Measurements from ENCODE around the gene TMEM87A.

Gene TMEM87A

GRCh38 chr15:42199126-42199525 lies 74.1 kb downstream of the TMEM87A start:
- DNase-seq = no peak

DNA sequence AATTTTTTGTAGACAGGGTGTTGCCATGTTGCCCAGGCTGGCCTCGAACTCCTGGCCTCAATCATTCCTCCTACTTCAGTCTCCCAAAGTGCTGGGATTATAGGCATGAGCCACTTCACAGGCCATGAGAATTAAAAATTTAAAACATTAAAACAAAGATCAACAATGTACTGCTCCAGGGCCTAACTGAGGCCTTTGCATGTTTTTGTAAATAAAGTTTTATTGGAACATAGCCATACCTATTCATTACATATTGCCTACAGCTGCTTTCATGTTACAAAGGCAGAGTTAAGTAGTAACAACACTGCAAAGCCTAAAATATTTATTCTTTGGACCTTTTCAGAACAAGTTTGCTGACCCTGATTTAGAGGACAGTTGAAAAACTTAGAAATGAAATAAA lies 74.7 kb downstream of the TMEM87A start:
- DNase-seq = no peak

DNA sequence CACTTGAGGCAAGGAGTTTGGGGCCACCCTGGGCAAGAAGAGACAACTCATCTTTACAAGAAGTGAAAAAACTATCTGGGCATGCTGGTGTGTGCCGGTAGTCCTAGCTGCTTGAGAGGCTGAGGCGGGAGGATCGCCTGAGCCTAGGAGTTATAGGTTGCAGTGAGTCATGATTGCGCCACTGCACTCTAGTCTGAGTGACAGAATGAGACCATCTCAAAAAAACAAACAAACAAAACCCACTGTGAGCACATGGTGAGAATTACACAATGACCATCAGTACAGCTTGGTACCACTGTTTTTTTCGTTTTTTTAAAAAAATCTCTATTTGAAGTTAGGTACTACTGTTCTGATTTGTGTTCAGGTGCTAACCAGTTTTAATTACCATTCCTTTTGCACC lies 78.7 kb downstream of the TMEM87A start:
- no peak for DNase-seq

GRCh38 chr15:42193383-42193782 lies 79.8 kb downstream of the TMEM87A start:
- DNase-seq = no peak

DNA sequence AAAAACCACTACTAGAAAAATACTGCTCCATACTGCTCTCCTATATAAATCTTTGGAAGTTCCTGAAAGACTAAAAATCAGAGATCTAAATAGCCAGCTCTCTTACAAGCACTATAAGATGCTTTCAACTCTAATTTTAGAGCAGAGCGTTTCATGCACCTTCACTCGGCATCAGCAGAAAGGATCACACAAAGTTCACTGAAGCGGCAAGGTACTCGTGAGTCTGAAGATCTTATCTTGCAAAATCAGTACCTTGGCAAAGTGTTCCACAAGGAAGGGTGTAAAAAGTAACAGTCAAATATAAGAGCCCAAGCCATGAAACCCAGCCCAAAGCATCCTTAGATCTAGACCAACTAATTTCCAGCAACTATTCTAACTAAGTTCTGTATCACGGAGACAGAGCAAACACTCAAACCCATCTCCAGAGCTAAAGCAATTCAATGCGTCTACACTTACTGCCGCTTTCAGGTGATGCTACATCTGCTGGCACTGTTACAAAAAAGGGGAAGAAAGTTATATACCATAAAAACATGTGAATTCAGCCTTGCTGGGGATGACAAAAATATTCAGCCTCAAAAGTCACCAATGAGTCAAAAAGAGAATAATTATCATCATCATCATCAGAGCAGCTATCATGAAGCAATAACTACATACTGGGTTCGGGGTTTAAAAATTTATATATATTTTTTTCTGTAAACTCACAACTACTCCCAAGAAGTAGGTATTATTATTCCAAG lies 81.5 kb downstream of the TMEM87A start:
- DNase-seq = no peak

GRCh38 chr15:42190370-42190769 lies 82.9 kb downstream of the TMEM87A start:
- DNase-seq = no peak

DNA sequence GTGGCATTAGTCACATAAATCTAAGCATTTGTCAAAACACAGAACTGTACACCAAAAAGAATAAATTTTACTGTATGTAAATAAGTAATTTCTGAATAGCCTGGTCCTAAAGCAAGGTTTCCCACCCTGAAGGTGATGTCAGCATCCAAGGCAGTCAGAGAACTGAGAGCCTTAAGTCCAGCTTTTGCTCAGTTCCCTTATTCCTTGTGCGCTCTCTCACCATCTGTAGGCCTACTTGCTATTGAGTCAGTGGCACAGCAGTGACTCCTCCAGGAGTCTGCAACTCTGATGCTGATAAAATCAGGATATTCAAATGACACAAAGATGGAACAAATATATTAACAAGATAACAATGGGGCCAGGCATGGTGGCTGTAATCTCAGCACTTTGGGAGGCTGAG lies 87.4 kb downstream of the TMEM87A start:
- DNase-seq = no peak

- no peak for DNase-seq
Measured at GRCh38 chr15:42184736-42185135, 88.5 kb downstream of the TMEM87A start.

- no peak for DNase-seq
Measured at GRCh38 chr15:42184296-42184695, 88.9 kb downstream of the TMEM87A start.

DNA sequence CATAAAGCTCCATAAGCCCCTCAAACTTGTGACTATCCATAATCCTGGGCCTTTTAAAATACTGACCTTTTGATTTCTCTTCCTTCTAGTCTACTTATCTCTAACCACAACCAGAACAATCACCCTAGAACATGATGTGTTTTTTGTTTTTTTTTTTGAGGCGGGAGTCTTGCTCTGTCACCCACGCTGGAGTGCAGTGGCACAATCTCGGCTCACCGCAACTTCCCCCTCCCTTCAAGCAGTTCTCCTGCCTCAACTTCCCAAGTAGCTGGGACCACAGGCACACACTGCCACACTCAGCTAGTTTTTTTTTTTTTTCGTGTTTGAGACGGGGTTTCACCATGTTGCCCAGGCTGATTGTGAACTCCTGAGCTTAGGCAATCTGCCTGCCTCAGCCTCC lies 90.3 kb downstream of the TMEM87A start:
- DNase-seq = no peak

DNA sequence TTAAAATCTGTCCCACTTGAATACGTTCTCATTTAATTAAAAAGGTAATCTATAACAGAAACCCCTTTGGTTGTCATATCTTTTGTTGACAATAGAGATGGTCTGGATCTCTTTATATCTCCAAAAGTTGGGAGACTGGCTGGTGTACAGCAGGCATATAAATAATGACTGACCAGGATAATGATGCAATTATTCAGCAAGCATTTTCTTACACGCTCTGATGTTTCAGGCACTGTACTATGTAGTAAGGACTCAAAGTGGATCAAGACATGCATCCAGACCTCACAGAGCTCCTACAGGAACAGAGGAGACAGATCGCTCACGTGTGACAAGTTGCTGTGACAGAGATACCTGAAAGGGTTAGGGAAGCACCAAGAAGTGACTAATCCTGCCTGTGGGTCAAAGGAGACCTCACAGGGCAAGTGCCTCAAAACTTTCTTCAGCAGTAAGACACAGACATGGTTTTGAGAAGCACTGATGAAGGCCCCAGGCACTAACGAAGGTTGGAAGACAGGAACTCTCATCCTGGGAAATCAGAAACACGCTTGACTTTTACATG lies 90.8 kb downstream of the TMEM87A start:
- DNase-seq = no peak

DNA sequence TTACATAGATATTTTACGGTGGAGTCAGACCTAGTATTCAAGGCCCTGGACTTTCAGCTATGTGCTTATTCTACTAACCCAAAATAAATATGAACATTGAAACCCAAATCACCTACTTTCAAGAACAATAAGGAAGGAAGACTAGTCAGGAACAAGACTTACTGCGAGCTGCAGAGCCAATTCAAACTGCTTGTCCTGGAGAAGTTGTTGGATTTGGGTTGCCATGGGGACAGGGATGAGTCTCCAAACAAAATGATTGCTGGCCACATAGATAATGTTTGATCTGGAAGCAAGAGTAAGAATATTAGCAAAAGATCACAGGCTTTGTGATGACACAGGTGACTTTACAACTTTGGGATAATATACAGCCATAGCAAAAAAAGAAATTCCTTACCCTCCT lies 95.2 kb downstream of the TMEM87A start:
- DNase-seq = no peak

GRCh38 chr15:42175671-42176070 lies 97.6 kb downstream of the TMEM87A start:
- DNase-seq = no peak

- DNase-seq = no peak
Measured at GRCh38 chr15:42172475-42172874, 100.8 kb downstream of the TMEM87A start.

DNA sequence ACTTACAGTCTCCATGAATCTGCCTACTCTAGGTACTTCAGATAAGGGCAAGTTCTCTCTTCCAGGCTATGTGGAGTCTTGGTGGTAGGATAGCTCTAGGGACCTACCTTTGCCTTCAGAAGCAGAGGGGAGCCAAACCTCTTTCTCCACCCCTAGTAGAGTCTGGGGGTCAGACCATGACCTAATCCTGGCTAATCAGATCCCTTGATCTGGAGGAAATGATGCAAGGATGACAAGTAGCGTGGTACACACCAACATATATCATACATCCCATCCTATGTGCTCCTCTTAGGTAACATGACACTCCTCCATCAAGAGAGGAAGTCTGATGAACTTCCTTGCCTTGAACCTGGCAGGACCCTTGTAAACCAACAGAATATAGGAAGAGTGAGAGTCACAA lies 101.4 kb downstream of the TMEM87A start:
- DNase-seq = no peak

- DNase-seq = no peak
Measured at GRCh38 chr15:42171122-42171521, 102.1 kb downstream of the TMEM87A start.

DNA sequence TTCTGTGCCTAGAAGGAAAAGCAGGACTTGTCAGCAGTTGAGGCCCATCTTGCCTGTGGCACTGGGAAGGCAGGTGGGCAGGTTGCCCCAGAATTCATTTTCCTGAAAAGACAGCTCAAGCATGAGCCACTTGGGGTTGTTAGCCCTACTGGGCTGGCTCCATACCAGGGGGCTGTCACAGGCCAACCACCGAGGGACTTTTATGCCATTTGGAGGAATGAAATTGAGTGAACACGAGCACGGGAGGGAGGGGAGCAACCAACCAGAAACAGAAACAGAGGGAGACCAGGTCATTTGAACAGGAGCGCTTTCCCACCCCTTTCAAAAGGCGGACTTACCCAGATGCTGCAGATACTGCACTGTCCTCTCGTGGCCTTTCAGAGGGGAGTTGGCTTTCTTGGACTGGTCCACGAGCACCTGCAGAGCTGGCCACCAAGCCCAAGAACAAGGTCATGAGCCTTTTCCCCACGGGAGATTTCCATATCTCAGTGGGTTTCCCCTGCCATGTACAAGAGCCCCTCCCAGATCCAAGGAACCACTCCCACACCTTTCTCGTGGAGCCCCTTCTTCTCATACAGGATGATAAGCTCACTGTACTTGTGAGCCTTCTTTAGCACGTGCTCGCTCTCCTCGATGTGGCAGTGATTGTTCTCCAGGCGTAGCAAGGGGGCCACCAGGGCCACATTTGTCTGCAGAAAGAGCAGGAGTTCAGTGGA lies 106.8 kb downstream of the TMEM87A start:
- DNase-seq = no peak

DNA sequence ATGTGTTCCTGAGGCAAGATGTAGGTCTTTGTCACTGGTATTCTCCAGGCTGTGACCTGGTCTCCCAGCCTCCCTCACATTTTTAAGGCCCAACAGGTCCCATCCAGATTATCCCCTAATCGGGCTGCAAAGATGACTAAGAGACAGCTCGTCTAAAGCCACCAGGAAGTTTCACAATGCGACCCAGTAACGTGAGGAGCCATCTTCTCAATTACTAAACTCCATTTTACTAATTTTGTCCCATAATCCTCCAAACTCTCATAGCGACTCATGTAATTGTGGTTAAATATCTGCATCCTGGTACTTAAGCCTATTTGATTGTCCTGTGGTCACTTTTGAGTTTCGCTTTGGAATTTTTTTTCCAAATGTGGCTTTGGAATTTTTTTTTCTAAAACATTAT lies 108.1 kb downstream of the TMEM87A start:
- no peak for DNase-seq

DNA sequence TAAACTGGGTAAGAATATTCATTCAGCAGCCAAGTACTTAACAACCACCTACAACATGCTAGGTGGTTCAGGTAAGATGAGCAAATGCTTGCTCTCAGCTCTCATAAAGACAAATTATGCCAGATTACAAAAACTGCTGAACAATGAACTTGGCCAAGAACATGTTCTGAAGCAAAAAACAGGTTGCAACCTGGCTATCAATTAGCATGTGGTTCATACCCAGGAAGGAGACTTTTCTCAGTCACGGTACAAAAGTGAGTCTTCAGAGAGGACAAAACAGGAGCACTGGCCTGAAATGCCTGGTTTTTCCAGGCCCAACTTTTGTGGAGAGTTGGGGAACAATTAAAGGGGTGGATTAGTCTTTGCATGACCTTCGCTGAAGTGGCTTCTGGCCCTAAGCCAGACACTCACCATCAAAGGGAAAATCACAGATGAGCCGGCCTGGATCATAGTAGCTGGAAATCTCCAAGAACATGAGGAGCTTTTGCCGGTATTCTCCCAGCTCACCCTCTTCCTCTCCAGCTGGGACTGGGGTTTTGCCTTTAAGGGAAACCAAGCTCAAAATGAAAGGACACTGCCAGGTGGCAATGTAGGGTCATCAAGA lies 109.2 kb downstream of the TMEM87A start:
- DNase-seq = no peak

- DNase-seq = no peak
Measured at GRCh38 chr15:42163291-42163690, 109.9 kb downstream of the TMEM87A start.
